H9 (cell line): ENCODE results near the gene UBE2Q2. TPM values are rescaled to one million over a fixed set of nuclear protein-coding genes. Genes with fewer than 3 reads are reported as not detected.

ENCODE experiments used
- DNase-seq: peaks from one replicate; pipeline ENCODE4 v3.0.0-alpha.2; 2017
- H2AFZ ChIP-seq: one replicate; pipeline ENCODE4 v1.6.1; 2013; ENCODE audit warnings: mild to moderate bottlenecking, low read length, control low read depth, moderate library complexity
- H2AK5ac ChIP-seq: 2 replicates; pipeline ENCODE4 v1.6.1; 2013; ENCODE audit warnings: low read length, control low read depth, mixed read lengths; ENCODE audit not compliant: insufficient read length
- H2BK120ac ChIP-seq: one replicate; pipeline ENCODE4 v1.6.1; 2013; ENCODE audit warnings: low read depth, mild to moderate bottlenecking, low read length, control low read depth, inconsistent platforms; ENCODE audit not compliant: poor library complexity, severe bottlenecking
- H2BK12ac ChIP-seq: 2 replicates; pipeline ENCODE4 v1.6.1; 2013; ENCODE audit warnings: low read length, control low read depth, mixed read lengths, low read depth; ENCODE audit not compliant: insufficient read length
- H2BK15ac ChIP-seq: 2 replicates; pipeline ENCODE4 v1.6.1; 2013; ENCODE audit warnings: low read depth, low read length, control low read depth
- H2BK20ac ChIP-seq: one replicate; pipeline ENCODE4 v1.6.1; 2013; ENCODE audit warnings: low read depth, mild to moderate bottlenecking, low read length, control low read depth, inconsistent platforms; ENCODE audit not compliant: poor library complexity, severe bottlenecking
- H2BK5ac ChIP-seq: 2 replicates; pipeline ENCODE4 v1.6.1; 2013; ENCODE audit warnings: low read length, control low read depth, mixed read lengths; ENCODE audit not compliant: insufficient read length
- H3K14ac ChIP-seq: 2 replicates; pipeline ENCODE4 v1.6.1; 2013; ENCODE audit warnings: low read length, control low read depth; ENCODE audit not compliant: insufficient read depth
- H3K18ac ChIP-seq: 2 replicates; pipeline ENCODE4 v1.6.1; 2013; ENCODE audit warnings: low read depth, mild to moderate bottlenecking, mixed read lengths, low read length, control low read depth; ENCODE audit not compliant: insufficient read length
- H3K23ac ChIP-seq: 2 replicates; pipeline ENCODE4 v1.6.1; 2013; ENCODE audit warnings: low read length, control low read depth, mixed read lengths, low read depth; ENCODE audit not compliant: insufficient read length
- H3K23me2 ChIP-seq: 2 replicates; pipeline ENCODE4 v1.6.1; 2013; ENCODE audit warnings: low read depth, mild to moderate bottlenecking, mixed read lengths, low read length, control low read depth; ENCODE audit not compliant: insufficient read length, poor library complexity, severe bottlenecking
- H3K27ac ChIP-seq: 2 replicates; pipeline ENCODE4 v1.5.1; 2013; ENCODE audit warnings: low read length, control low read depth, mixed read lengths, low read depth; ENCODE audit not compliant: insufficient read length
- H3K27me3 ChIP-seq: 2 replicates; pipeline ENCODE4 v1.6.1; 2013; ENCODE audit warnings: low read length, control low read depth, inconsistent platforms; ENCODE audit not compliant: insufficient read depth
- H3K4ac ChIP-seq: 2 replicates; pipeline ENCODE4 v1.6.1; 2013; ENCODE audit warnings: low read depth, mild to moderate bottlenecking, control low read depth, inconsistent platforms, low read length, moderate library complexity
- H3K4me1 ChIP-seq: 2 replicates; pipeline ENCODE4 v1.6.1; 2013; ENCODE audit warnings: low read length, control low read depth, inconsistent platforms; ENCODE audit not compliant: insufficient read depth
- H3K4me2 ChIP-seq: 2 replicates; pipeline ENCODE4 v1.6.1; 2013; ENCODE audit warnings: low read length, control low read depth, mixed read lengths; ENCODE audit not compliant: insufficient read length, insufficient read depth
- H3K56ac ChIP-seq: 2 replicates; pipeline ENCODE4 v1.6.1; 2013; ENCODE audit warnings: low read depth, mild to moderate bottlenecking, mixed read lengths, low read length, control low read depth; ENCODE audit not compliant: insufficient read length
- H3K79me1 ChIP-seq: 2 replicates; pipeline ENCODE4 v1.6.1; 2013; ENCODE audit warnings: low read depth, mild to moderate bottlenecking, moderate library complexity, low read length, control low read depth, inconsistent platforms; ENCODE audit not compliant: insufficient read depth, poor library complexity, severe bottlenecking
- H3K79me2 ChIP-seq: 2 replicates; pipeline ENCODE4 v1.6.1; 2013; ENCODE audit warnings: low read length, control low read depth, inconsistent platforms; ENCODE audit not compliant: insufficient read depth
- H3K9ac ChIP-seq: 2 replicates; pipeline ENCODE4 v1.6.1; 2013; ENCODE audit warnings: low read length, control low read depth, mixed read lengths; ENCODE audit not compliant: insufficient read length; ENCODE audit errors: extremely low read depth
- H3K9me3 ChIP-seq: one replicate; pipeline ENCODE4 v1.6.1; 2013; ENCODE audit warnings: low read depth, low read length, inconsistent platforms; ENCODE audit not compliant: control insufficient read depth
- H3T11ph ChIP-seq: one replicate; pipeline ENCODE4 v1.6.1; 2013; ENCODE audit warnings: mild to moderate bottlenecking, low read length, control low read depth, inconsistent platforms
- H4K20me1 ChIP-seq: one replicate; pipeline ENCODE4 v1.6.1; 2013; ENCODE audit not compliant: control insufficient read depth, insufficient read length, insufficient read depth
- H4K5ac ChIP-seq: 2 replicates; pipeline ENCODE4 v1.6.1; 2013; ENCODE audit warnings: low read depth, mild to moderate bottlenecking, mixed read lengths, low read length, control low read depth; ENCODE audit not compliant: insufficient read length
- H4K8ac ChIP-seq: replicated peaks from 2 replicates; pipeline ENCODE4 v1.6.1; 2013; ENCODE audit warnings: low read length, control low read depth, mixed read lengths, low read depth; ENCODE audit not compliant: insufficient read length
- H4K91ac ChIP-seq: 2 replicates; pipeline ENCODE4 v1.6.1; 2013; ENCODE audit warnings: low read depth, mild to moderate bottlenecking, moderate library complexity, mixed read lengths, low read length, control low read depth; ENCODE audit not compliant: insufficient read length
- H3K27ac Mint-ChIP-seq, 3 experiments: 2 replicates in 2 of 3; 3 replicates in 1 of 3; pipeline ENCODE4 v1.8.0; 2020 to 2021; ENCODE audit warnings: mixed read lengths in 3 of 3, mild to moderate bottlenecking in 1 of 3, moderate library complexity in 1 of 3
- H3K27me3 Mint-ChIP-seq: 2 replicates; pipeline ENCODE4 v1.8.0; 2021; ENCODE audit warnings: low read depth, mild to moderate bottlenecking, moderate library complexity, mixed read lengths
- H3K36me3 Mint-ChIP-seq, 3 experiments: 2 replicates in 2 of 3; 3 replicates in 1 of 3; pipeline ENCODE4 v1.8.0; 2020 to 2021; ENCODE audit warnings: low read depth in 3 of 3, mixed read lengths in 3 of 3; ENCODE audit not compliant: insufficient read depth in 1 of 3
- H3K4me1 Mint-ChIP-seq, 2 experiments: 2 replicates each; pipeline ENCODE4 v1.8.0; 2020; ENCODE audit warnings: mixed read lengths in 2 of 2
- H3K4me3 Mint-ChIP-seq, 2 experiments: 2 replicates in 1 of 2; 3 replicates in 1 of 2; pipeline ENCODE4 v1.8.0; 2020 to 2021; ENCODE audit warnings: mild to moderate bottlenecking in 2 of 2, mixed read lengths in 2 of 2, moderate library complexity in 1 of 2
- H3K9me3 Mint-ChIP-seq, 2 experiments: 2 replicates in 1 of 2; 3 replicates in 1 of 2; pipeline ENCODE4 v1.8.0; 2020; ENCODE audit warnings: mild to moderate bottlenecking in 2 of 2, mixed read lengths in 2 of 2, moderate library complexity in 1 of 2
- WGBS: extraction: QIAGEN DNeasy Blood & Tissue Kit; methylation state at CpG from one replicate; pipeline ENCODE4 v1.1.7; 2013; ENCODE audit warnings: missing lambda C conversion rate, low lambda C conversion rate, mixed read lengths; ENCODE audit not compliant: insufficient read length; ENCODE audit errors: extremely low coverage; 5-methylcytosine and 5-hydroxymethylcytosine counted together
- total RNA-seq: library from RNA; stranded (reverse); gene quantifications from 2 replicates; pipeline ENCODE4 v1.2.1, GENCODE V29; 2021
- TF ChIP-seq, protein P1 (sequence below): fragments of 200-600 bp; sonication (generic); conservative IDR thresholded peaks from 3 replicates; pipeline ENCODE4 v1.8.0; 2021; ENCODE audit warnings: antibody characterized with exemption, mild to moderate bottlenecking

The UBE2Q2 gene
- total RNA-seq, 1 experiment from 2014 or later = 29.6 TPM

DNA sequence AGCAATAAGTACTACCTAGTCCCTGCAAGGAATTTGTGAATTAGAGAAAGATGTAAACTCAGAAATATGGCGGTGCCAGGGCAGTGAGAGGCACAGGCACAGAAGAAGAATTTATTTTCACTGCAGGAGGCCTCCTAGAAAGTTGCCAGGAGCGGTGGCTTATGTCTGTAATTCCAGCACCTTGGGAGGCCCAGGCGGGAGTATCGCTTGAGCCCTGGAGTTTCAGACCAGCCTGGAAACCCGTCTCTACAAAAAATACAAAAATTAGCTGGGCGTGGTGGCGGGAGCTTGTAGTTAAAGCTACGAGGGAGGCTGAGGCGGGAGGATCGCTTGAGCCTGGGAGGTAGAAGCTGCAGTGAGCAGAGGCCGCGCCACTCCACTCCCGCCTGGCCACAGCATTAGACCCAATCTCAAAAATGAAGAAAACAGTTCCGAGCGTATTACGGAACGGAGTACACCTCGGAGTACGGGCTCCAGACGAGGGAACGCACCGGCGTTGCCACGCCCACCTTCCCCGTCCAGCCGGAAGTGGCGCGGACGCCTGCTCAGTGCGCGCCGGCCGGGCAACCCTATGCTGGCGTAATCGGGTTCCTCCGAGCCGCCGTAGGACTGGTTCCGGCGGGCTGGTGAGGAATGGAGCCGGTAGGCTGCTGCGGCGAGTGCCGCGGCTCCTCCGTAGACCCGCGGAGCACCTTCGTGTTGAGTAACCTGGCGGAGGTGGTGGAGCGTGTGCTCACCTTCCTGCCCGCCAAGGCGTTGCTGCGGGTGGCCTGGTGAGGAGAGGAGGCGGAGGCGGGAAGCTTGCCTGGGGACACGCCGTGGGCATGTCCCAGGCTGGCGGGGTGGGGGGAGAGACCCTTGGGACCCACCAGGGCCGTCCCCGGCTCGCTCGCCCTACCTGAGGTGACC, 60.3 kb downstream of the UBE2Q2 start, which contains the start of gene FBXO22:
TSS of gene FBXO22 (plus strand) at position 548 of the 909 bp plus-strand sequence. CDS start at position 634, 86 bp downstream.
- H2BK120ac ChIP-seq = no peak within 1 kb of the TSS
- TF ChIP-seq, protein P1, sequence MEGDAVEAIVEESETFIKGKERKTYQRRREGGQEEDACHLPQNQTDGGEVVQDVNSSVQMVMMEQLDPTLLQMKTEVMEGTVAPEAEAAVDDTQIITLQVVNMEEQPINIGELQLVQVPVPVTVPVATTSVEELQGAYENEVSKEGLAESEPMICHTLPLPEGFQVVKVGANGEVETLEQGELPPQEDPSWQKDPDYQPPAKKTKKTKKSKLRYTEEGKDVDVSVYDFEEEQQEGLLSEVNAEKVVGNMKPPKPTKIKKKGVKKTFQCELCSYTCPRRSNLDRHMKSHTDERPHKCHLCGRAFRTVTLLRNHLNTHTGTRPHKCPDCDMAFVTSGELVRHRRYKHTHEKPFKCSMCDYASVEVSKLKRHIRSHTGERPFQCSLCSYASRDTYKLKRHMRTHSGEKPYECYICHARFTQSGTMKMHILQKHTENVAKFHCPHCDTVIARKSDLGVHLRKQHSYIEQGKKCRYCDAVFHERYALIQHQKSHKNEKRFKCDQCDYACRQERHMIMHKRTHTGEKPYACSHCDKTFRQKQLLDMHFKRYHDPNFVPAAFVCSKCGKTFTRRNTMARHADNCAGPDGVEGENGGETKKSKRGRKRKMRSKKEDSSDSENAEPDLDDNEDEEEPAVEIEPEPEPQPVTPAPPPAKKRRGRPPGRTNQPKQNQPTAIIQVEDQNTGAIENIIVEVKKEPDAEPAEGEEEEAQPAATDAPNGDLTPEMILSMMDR = no peak

More for the DNA sequence above, 60.3 kb downstream of the UBE2Q2 start, which contains the start of gene FBXO22:
- Mint-ChIP-seq H3K9me3 (no peaks in the 10 kb centered on the region), H3K4me1 (peaks cover 34 to 36% of the 10 kb centered on the region in 2 experiments), H3K4me3 (peak within 1 kb of the TSS; percentile 96 to 97), H3K36me3 (peaks cover 17 to 31% (median 23%) of the 10 kb centered on the region in 3 experiments), H3K27me3 (no peaks in the 10 kb centered on the region; the same call in 1 of the 2 replicates), H3K27ac (peak within 1 kb of the TSS; percentile 99 to 100 (median 99))
- H3K56ac ChIP-seq = no peak within 1 kb of the TSS
- peak; percentile 93 for DNase-seq
- no peaks in the 10 kb centered on the region for H4K20me1 ChIP-seq
- H3K27me3 ChIP-seq = no peaks in the 10 kb centered on the region
- no peak within 1 kb of the TSS for H3T11ph ChIP-seq
- H3K23ac ChIP-seq = no peak within 1 kb of the TSS
- peak within 1 kb of the TSS; percentile 83 for H3K27ac ChIP-seq
- H3K79me1 ChIP-seq = peaks cover 5% of the 10 kb centered on the region
- H2BK12ac ChIP-seq = peak within 1 kb of the TSS; percentile 97
- no CpG with 5 or more reads among the region's 63 CpGs for WGBS
- H2BK15ac ChIP-seq = no peak within 1 kb of the TSS
- H4K5ac ChIP-seq = peak within 1 kb of the TSS; percentile 57
- no peak within 1 kb of the TSS for H2AFZ ChIP-seq
- peak within 1 kb of the TSS; percentile 97 for H3K14ac ChIP-seq
- no peak within 1 kb of the TSS for H2AK5ac ChIP-seq
- H3K4me1 ChIP-seq = peaks cover 2% of the 10 kb centered on the region
- H3K4me2 ChIP-seq = peak within 1 kb of the TSS; percentile 86
- H4K91ac ChIP-seq = peak within 1 kb of the TSS; percentile 60
- H2BK5ac ChIP-seq = peak within 1 kb of the TSS; percentile 55
- peak within 1 kb of the TSS; percentile 94 for H3K9ac ChIP-seq
- no peak within 1 kb of the TSS for H3K4ac ChIP-seq
- H2BK20ac ChIP-seq = no peak within 1 kb of the TSS
- H3K9me3 ChIP-seq = no peaks in the 10 kb centered on the region
- H3K18ac ChIP-seq = peak within 1 kb of the TSS; percentile 96
- H4K8ac ChIP-seq = peak within 1 kb of the TSS; percentile 11
- peaks cover 12% of the 10 kb centered on the region; the same call in 1 of the 2 replicates for H3K79me2 ChIP-seq
- H3K23me2 ChIP-seq = peaks cover 3% of the 10 kb centered on the region
